ENCODE data around the gene GYS1.
A peak's percentile ranks its signal among the peaks of the same experiment; 100 is the strongest.

The GYS1 gene

DNA sequence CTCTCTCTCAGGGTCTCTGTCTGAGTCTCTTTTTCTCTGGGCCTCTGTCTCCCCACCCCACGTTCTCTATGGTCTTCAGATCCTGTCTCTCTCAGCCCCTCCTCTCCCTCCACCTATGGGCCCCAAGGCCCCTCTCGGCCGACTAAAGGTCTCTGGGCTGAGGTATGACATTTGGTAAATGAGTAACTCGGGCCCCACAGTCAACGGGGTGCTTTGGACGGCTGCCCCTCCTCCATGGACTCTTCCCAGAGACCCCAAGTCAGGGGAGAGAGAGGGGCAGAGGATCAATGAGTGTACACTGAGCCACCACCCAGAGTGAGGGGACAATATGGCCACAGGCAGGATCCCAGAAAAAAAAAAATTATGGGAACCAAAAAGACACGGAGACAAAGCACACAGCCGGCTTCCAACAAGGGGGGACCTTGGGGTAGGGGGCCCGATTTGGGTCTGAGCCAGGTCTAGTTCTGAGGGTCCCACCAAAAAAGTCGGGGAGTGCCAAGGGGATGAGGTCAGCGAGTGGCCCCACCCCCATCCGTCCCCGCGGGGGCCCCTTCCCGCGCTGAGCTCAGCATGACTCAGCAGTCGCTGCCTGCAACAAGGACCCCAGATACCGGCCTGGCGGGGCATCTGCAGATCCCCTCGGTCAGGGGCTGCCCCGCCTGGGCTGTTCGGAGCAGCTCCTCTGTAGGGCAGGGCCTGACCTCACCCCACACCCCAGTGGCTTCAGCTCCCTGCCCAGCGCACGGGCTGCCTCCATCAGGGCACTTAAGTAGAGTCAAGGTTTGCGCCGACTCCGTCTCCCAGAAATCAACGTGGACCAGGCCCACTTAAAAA is 29.5 kb downstream of the GYS1 start:
- Histone ChIP-seq H3K27me3 (no peaks in the 10 kb centered on the region), H3K4me1 (peaks cover 0 to 54% (median 44%) of the 10 kb centered on the region in 4 donors), H3K4me3 (peak overlapping the region; percentile 83 to 90), H3K9me3 (no peaks in the 10 kb centered on the region), H3K27ac (peak overlapping the region; percentile 88 to 97), H3K36me3 (peaks cover 15 to 35% (median 17%) of the 10 kb centered on the region in 3 donors)
- intact Hi-C loops (cut with DNase I; ENCODE audit: low total_unique reads) = loop anchor here (10.0 kb wide), 1 partner anchor 89 kb away; the partner anchor contains the start of gene PPP1R15A
- DNase-seq = peak; percentile 82 to 90
- no peak for TF ChIP-seq CTCF (IDR thresholded peaks at IDR 0.05)

DNA sequence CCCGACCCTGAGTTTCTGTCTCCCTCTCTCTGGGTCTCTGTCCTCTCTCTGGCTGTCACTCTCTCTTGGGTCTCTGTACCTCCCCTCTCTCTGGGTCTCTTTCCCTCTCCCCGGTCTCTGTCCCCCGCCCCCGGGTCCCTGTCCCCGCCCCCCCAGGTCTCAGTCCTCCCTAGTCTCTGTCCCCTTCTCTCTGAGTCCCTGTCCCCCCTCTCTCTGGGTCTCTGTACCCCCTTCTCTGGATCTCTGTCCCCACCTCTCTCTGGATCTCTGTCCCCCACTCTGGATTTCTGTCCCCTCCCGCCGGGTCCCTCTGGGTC is 30.3 kb downstream of the GYS1 start:
- peaks cover 0 to 46% (median 39%) of the 10 kb centered on the region in 4 donors for H3K4me1 ChIP-seq
- peaks cover 15 to 27% (median 17%) of the 10 kb centered on the region in 3 donors for H3K36me3 ChIP-seq
- no peaks in the 10 kb centered on the region for H3K27me3 ChIP-seq
- peak overlapping the region; percentile 88 to 97 for H3K27ac ChIP-seq
- TF ChIP-seq CTCF (IDR thresholded peaks at IDR 0.05) = no peak
- no peak overlapping the region for H3K4me3 ChIP-seq
- DNase-seq = no peak
- no peaks in the 10 kb centered on the region for H3K9me3 ChIP-seq
- intact Hi-C loops (cut with DNase I; ENCODE audit: low total_unique reads) = loop anchor here (10.0 kb wide), 1 partner anchor 88 kb away; the partner anchor contains the start of gene PPP1R15A

GRCh38 chr19:48962029-48962848 is 30.9 kb downstream of the GYS1 start:
- DNase-seq = peak in 1 of 2 donors; percentile 80
- Histone ChIP-seq H3K27me3 (no peaks in the 10 kb centered on the region), H3K4me1 (peaks cover 0 to 40% (median 34%) of the 10 kb centered on the region in 4 donors), H3K4me3 (no peak overlapping the region), H3K9me3 (no peaks in the 10 kb centered on the region), H3K36me3 (peaks cover 13 to 21% (median 14%) of the 10 kb centered on the region in 3 donors), H3K27ac (peak overlapping the region; percentile 88 to 97)
- intact Hi-C loops (cut with DNase I; ENCODE audit: low total_unique reads) = loop anchor here (10.0 kb wide), 1 partner anchor 87 kb away; the partner anchor contains the start of gene PPP1R15A
- TF ChIP-seq CTCF (IDR thresholded peaks at IDR 0.05) = no peak

DNA sequence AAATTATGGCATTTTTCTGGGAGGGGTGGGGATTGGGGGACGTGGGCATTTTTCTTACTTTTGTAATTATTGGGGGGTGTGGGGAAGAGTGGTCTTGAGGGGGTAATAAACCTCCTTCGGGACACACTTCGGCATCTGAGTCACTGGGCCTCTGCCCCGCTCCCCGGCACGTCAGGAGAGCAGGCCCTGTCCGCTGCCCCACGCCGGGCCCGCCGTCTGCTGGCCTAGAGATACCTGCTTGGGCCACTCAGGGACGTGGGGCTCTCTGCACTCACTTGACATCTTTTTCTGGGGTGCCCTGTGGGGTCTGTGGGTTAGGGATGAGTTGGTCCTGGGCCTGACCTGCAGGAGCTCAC is 31.5 kb downstream of the GYS1 start:
- Histone ChIP-seq H3K4me1 (peaks cover 0 to 34% (median 28%) of the 10 kb centered on the region in 4 donors), H3K27ac (peak overlapping the region; percentile 88 to 97), H3K27me3 (no peaks in the 10 kb centered on the region), H3K9me3 (no peaks in the 10 kb centered on the region), H3K36me3 (peaks cover 7 to 15% (median 8%) of the 10 kb centered on the region in 3 donors), H3K4me3 (no peak overlapping the region)
- TF ChIP-seq CTCF (IDR thresholded peaks at IDR 0.05) = no peak
- intact Hi-C loops (cut with DNase I; ENCODE audit: low total_unique reads) = loop anchor here (10.0 kb wide), 1 partner anchor 87 kb away; the partner anchor contains the start of gene PPP1R15A
- DNase-seq = no peak

DNA sequence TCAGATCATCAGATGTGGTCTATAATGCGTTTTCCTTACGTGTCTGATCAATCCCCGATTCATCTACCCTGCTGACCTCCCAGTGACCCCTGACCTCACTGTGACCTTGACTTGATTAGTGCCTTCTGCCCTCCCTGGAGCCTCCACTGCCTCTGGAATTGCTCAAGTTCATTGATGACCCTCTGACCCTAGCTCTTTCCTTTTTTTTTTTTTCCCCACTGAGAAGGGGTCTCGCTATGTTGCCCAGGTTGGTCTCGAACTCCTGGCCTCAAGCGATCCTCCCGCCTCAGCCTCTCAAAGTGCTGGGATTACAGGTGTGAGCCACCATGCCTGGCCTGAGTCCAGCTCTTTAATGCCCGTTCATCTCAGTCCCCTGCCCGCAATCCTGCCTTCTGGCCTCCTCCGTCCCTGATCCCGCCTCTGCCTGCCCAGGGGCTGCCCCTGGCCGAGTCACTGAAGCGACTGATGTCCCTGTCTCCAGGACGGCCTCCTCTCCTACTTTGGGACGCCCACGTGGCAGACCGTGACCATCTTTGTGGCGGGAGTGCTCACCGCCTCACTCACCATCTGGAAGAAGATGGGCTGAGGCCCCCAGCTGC is 32.0 kb downstream of the GYS1 start:
- H3K27ac ChIP-seq = peak overlapping the region in 1 of 2 donors; percentile 97
- intact Hi-C loops (cut with DNase I; ENCODE audit: low total_unique reads) = loop anchor here (10.0 kb wide), 1 partner anchor 86 kb away; the partner anchor contains the start of gene PPP1R15A
- TF ChIP-seq CTCF (IDR thresholded peaks at IDR 0.05) = no peak
- no peak overlapping the region for H3K4me3 ChIP-seq
- H3K27me3 ChIP-seq = no peaks in the 10 kb centered on the region
- DNase-seq = no peak
- no peaks in the 10 kb centered on the region for H3K9me3 ChIP-seq
- peaks cover 2 to 14% (median 3%) of the 10 kb centered on the region in 3 donors for H3K36me3 ChIP-seq
- H3K4me1 ChIP-seq = peaks cover 0 to 32% (median 24%) of the 10 kb centered on the region in 4 donors

Data from tibial artery (tissue), 4 donors.